GM18505 (cell line): ENCODE measurements around the gene PPARD.
A peak's percentile ranks its signal among the peaks of the same experiment; 100 is the strongest.
"Not testable (repeated sequence)": the region's sequence is repeated elsewhere in the genome, so short reads cannot be mapped to it uniquely, and the experiment has no call there.

ENCODE experiments used
- ATAC-seq: cut with Tn5 transposase; IDR thresholded peaks from one replicate; pipeline ENCODE4 v1.9.1; 2021; ENCODE audit not compliant: unreplicated experiment
- POLR2A ChIP-seq: IDR thresholded peaks from 4 replicates; pipeline ENCODE4 v1.6.1; 2011; ENCODE audit warnings: borderline replicate concordance; ENCODE audit not compliant: insufficient read depth, insufficient read length; ENCODE audit errors: extremely low read depth

PPARD gene

DNA sequence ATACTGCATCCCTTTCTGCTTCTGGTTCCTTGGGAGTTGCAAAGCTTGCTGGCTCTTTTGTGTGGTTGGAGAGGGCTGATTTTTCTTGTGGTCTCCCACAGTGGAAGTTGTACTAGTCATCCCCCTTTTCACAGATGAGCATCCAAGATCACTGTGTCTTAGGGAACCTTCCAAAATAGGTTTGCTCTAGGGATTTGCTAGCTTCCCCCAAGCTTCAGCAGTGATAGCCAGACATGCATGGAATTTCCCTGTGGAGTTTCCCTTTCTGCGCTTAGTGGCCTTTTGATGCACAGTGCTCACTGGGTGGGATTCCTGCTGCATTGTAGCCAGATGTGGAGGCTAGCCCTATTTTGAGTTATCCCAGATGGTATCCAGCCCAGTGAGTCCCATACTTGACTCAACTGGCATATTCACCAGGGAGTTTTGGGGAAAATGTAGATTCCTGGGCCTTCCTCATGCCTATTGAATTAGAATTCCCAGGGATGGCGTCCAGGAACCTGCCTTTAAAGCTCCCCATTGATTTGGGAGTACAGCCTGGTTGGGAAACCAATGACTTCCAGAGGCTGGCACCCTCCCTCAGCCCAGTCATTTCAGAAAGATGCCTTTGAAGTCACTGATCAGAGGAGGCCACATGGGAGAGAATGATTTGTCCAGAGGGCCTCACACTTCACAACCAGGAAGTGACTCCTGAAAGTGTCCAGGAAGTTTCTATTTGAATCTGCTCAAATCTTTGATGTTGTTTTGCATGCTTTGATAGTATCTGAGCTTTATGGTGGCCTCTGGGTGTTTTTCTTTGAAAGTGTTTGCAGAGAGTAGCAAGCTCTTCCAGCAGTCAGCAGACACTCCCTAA lies 25.9 kb downstream of the PPARD start:
- no peak for ATAC-seq
- no peak for TF ChIP-seq POLR2A

DNA sequence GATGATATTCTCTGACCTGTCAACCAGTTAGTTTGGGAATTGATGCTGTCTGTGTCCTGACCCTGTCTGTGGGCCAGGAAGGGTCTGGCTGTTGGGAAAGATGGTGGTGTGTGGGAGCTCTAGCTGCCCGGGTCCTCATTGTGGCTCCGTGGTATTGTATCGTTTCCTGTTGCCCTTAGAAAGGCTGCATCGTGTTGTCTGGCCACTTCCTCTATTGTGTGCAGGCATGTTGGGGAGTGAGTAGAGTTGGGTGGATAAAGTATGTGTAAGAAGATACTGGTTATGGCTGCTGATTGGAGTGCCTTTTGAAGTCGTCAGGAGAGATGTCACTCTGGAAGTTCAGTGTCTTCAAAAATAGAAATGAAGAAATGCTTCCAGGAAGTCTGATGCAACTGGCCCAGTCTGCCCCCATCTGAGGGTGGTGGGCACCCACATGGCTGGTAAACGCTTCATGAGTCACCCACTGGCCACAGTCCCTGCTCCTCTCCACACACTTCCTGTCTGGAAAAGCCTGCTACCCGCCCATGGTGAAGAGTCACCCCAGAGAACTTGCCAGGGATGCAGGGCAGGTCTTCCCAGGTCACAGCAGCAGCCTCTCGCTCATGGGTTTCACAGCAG lies 27.9 kb downstream of the PPARD start:
- TF ChIP-seq POLR2A, result no peak
- ATAC-seq, result peak; percentile 61

DNA sequence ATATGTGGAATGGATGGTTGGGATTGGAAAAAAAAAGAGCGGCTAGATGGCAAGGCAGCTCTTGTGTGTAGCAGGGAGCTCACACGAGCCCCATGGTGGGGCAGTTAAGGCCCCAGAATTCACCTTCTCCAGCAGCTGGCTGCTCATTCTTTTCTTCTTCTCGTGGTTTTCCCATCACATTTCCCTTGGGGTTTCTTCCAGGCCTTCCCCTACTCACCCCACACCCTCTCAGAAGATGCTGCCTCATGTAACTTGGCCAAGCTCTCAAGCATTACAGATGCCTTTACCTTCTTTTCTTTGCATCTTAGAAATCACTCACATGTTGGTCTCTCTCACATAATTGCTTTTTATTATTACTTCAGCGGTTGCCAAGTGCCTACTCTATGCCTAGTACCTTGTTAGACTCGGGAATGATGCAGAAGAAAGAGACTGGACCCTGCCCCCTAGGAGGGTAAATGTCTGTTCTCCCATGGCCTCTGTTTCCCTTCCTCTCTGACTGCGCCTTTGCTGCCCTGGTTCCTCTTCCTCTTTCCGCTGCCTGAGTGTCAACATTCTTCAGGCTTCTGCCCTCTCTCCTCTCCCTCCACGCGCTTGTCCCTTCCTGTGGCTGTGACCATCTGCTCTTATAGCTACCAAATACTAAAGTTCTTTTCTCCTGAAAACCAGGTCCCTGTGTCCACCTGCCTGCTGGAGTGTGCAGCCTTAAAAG lies 28.6 kb downstream of the PPARD start:
- TF ChIP-seq POLR2A, result peak; percentile 18
- no peak for ATAC-seq

DNA sequence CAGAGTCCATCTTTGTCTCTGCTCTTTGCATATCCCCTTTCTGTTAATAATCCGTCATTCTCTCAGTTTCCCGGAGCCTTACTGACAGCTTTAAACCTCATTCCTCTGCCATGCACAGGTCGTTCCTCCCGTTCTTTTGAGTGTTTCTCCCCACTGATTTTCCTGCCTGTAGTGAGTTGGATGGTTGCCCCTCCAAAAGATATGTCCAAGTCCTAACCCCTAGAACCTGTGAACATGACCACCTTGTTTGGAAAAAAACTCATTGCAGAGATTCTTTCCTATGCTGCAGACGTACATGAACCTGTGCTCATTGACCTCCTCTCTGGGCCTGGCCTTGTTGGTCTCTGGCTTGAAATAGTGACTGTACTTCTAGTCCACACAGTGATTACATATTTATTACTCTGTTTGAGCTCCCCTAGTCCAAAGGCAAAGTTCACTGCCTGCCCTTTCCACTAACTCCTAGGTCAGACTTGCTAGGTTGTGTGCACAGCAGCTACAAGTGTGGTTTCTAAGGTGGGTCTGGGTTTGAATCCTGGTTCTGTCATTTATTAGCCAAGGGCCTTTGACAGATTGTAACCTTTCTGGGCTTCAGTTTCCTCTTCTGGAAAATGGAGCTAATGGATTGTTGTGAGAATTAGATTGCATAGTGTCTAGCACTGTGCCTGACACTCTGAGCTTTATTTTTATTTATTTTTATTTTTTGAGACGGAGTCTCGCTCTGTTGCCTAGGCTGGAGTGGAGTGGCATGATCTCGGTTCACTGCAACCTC lies 29.3 kb downstream of the PPARD start:
- no peak for ATAC-seq
- TF ChIP-seq POLR2A, result no peak

DNA sequence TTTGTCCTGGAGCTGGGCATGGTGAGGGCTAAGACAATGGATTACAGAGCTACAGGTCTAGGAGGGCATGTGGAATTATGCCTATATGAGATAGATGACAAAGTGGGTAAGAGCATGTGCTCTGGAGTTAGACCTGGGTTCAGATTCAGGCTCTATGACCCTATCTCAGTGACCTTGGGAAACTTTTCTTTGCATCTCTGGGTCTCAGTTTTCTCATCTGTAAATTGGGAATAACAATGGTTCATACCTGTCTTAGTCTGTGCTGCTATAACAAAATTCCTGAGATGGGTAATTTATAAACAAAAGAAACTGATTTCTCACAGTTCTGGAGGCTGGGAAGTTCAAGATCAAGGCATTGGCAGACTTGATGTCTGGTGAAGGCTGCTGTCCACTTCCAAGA lies 30.3 kb downstream of the PPARD start:
- no peak for TF ChIP-seq POLR2A
- ATAC-seq, result no peak

DNA sequence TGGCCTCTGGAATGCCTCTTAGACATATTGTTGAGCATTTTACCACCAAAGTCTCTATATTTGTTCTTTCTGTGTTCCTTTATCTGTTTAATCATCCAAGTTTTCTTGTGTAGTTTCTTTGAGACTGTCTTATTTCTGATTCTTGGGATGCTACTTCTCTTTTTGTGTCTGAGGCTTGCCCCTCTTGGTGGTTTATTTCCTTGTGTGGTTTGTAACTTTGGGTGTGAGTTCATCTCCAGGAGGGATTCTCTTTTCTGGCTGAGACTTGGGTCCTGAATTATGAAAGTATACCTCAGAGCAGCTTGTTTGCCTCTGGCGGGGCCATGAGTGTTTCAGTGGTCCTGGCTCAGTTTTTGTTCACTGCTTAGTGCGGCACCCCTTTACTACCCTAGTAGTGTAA lies 33.9 kb downstream of the PPARD start:
- TF ChIP-seq POLR2A, result no peak
- no peak for ATAC-seq

DNA sequence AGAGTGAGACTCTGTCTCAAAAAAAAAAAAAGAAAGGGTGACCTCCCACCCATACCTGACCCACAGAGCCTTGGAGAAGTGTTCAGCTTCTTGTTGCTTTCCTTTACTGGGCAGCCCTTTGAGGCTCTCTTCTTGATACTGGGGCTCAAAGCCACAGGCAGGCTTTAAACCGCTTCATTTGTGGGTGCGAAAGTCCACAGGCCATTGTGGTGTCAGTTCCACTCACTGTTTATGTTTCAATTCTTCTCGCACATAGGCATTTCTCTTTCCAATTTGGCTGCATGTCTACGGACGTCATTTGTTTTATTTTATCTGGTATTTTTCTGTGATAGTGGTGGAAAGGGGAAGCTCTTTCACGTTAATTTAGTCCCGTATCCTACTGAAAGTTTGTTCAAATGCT lies 34.6 kb downstream of the PPARD start:
- ATAC-seq, result no peak
- no peak for TF ChIP-seq POLR2A

DNA sequence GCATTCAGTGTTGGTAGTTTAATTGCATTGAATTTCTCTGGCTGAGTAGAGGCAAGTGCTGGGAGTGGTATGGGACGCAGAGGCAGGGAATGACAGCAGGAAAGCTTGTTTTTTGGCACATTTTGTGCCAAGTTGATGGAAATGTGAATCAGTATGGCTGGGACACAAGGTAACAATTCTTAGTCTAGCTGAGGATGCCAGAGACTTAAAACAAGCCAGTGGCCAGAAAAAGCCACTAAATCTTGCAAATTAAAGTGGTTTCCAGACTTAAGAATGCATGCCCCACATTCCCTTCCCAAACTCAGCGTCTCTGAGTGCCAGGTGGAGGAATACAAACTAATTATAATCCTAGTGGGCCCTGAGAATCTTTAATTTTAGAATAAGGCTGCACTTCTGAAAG lies 35.9 kb downstream of the PPARD start:
- no peak for ATAC-seq
- TF ChIP-seq POLR2A, result no peak

DNA sequence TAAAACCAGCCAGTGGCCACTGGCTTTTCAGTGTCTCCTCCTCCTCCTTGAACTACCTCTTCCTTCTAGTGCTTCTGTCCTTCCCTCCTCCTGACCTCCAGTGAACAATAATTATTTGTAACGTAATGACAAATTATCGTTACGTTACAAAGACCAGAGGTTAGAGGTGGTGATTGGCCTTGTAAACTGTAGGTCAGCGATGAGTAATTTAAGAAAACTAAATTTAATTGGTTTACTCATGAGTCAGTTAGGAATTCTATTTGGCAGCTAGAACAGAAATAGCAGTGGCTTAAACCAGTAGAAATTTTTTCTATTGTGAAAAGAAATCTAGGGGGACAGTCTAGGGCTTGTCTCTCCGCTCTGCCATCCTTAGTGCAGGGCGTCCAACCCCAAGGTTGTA lies 38.8 kb downstream of the PPARD start:
- TF ChIP-seq POLR2A, result no peak

DNA sequence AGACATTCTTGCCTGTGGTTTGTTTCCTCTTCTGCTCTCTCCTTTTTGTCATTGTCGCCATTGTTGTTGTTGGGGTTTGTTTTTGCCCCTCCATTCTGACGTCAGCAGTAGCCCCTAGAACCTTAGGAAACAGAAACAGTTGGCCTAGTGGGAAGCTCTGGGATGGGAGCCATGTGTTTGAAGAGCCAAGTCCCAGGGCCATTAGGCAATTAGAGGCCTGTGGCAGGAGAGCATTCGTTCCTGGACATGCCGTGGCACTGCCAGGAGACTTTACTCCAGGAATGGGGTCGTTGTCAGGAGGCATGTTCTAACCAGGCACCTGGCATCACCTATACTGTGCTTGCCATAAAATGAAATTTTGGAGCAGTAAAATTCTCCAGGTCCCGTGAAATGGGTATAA lies 39.7 kb downstream of the PPARD start:
- no peak for ATAC-seq
- no peak for TF ChIP-seq POLR2A

More for the DNA sequence above, 38.8 kb downstream of the PPARD start:
- no peak for ATAC-seq

DNA sequence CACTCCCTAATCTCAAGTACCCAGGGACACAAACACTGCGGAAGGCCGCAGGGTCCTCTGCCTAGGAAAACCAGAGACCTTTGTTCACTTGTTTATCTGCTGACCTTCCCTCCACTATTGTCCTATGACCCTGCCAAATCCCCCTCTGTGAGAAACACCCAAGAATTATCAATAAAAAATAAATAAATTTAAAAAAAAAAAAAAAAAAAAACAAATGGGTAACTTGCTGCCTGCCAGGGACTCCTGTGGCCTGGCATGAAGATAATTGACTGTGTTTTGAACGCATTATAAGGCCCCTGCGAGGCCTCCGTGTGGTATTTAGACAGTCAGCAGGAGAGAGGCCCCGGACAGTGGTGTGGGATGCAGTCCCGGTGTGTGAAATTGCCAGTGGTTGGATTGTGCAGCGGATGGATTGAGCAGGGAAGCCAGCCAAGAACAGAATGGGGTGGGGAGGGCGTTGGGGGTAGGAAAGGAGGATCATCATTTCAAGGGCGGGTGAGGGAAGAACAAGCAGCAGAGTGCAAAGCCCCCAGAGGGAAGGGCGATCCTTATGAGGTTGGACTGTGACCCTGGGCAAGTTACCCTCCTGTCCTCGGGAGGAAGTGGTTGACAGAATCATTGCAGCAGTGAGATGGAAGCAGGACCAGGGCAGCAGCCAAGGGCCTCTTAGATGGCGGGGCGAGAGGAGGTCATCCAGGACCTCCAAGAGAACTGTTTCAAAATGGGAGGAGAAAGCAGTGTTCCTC lies 43.3 kb downstream of the PPARD start:
- ATAC-seq, result no peak
- TF ChIP-seq POLR2A, result no peak

DNA sequence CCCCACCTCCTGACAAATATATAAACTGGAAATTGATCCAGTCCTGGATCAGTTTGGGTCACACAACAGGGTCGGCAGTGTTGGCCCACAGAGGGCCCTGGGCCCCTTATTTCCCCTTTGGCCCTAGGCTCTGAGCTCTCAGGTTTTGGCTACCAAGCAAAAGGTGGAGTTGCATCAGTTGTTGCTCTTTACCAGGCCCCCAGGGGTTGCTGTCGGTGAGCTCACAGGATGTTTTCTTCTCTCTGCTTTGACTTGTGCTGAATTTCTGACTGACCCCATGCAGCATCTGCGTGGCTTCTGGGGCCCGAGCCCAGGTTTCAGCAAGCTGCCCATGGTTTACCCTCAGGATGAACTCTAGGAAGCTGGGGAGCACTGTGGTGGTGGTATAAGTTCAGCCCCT lies 44.6 kb downstream of the PPARD start:
- ATAC-seq, result no peak
- no peak for TF ChIP-seq POLR2A

DNA sequence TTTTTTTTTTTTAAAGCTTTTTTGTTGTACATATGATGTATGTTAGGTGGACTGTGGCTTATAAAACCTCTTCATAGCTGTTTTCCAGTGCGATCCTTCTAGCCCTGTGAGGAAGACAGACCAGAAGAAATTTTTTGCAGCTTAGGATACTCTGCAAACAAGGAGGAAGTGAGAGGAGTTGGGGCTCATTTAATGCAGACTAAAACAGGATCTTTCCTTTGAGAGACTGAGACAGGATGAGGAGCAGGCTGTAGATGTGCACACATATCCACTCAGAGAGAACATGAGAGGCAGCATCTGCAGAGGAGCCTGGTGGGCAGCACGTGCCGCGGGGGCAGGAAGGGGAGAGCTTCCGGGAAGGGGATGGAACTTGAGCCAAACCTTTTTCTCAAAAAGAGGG lies 45.7 kb downstream of the PPARD start:
- no peak for ATAC-seq
- TF ChIP-seq POLR2A, result no peak

DNA sequence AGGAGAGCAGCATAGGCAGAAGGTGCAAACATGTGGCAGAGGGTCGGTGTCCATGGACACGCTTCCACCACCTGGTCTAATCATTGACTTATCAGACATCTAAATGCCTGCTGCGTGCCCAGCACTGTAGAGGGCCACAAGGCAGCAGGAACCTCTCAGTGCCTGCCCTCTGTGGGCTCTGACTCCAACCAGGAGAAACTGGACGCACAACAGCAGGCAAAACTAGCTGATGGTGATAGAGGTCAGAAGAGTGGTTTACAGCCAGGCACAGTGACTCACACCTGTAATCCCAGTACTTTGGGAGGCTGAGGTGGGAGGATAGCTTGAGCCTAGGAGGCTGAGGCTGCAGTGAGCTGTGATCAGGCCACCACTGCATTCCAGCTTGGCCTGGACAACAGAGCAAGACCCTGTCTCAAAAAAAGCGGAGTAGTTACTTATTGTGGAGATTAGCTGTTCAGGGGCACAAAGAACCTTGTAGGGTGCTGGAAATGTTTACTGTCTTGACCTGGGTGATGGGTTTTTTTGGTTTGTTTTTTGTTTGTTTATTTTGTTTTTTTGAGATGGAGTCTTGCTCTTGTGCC lies 46.5 kb downstream of the PPARD start:
- TF ChIP-seq POLR2A, result no peak
- ATAC-seq, result no peak

DNA sequence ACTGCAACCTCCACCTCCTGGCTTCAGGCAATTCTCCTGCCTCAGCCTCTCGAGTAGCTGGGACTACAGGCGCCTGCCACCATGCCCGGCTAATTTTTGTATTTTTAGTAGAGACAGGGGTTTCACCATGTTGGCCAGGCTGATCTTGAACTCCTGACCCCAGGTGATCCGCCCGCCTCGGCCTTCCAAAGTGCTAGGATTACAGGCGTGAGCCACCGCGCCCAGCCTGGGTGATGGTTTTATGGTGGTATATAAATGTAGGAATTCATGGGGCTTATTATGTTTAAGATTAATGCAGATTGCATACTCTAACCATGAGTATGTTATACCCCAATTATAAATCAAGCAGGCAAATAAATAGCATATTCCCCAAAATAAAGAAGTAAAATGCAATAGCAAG lies 47.0 kb downstream of the PPARD start:
- not testable (repeated sequence) for ATAC-seq
